Natural killer cell (primary cell): ENCODE measurements around the gene OPRD1. TPM values are rescaled to one million over a fixed set of nuclear protein-coding genes. Genes with fewer than 3 reads are reported as not detected.

ENCODE experiments used
- ATAC-seq, 3 donors: fragments of 150-1000 bp in 2 of 3; fragments of 200-7000 bp in 1 of 3; cut with Tn5 transposase; 1 replicate in 1 of 3; 2 replicates in 2 of 3; pipeline ENCODE4 v1.10.0; 2021; ENCODE audit warnings: mild to moderate bottlenecking in 2 of 3, moderate library complexity in 2 of 3
- DNase-seq, 2 donors: peaks; one replicate each; pipeline versions ENCODE4 v3.0.0 to v3.0.0-alpha.2; 2013 to 2021; ENCODE audit warnings: mixed read lengths in 1 of 2
- H3K27ac ChIP-seq: one replicate; pipeline ENCODE4 v1.5.1; 2013; ENCODE audit warnings: mild to moderate bottlenecking, low read length
- H3K27me3 ChIP-seq: one replicate; pipeline ENCODE4 v1.6.1; 2013; ENCODE audit warnings: low read length; ENCODE audit not compliant: control insufficient read depth, insufficient read depth
- H3K36me3 ChIP-seq: one replicate; pipeline ENCODE4 v1.6.1; 2013; ENCODE audit warnings: low read length; ENCODE audit not compliant: control insufficient read depth, insufficient read depth
- H3K4me1 ChIP-seq: one replicate; pipeline ENCODE4 v1.6.1; 2013; ENCODE audit warnings: low read length; ENCODE audit not compliant: control insufficient read depth, insufficient read depth
- H3K4me3 ChIP-seq: one replicate; pipeline ENCODE4 v1.5.1; 2013; ENCODE audit warnings: low read length
- H3K9me3 ChIP-seq: one replicate; pipeline ENCODE4 v1.6.1; 2013; ENCODE audit warnings: low read length; ENCODE audit not compliant: control insufficient read depth, insufficient read depth
- H3K27ac Mint-ChIP-seq, 2 donors: one replicate each; pipeline ENCODE4 v1.8.0; 2022; ENCODE audit warnings: mild to moderate bottlenecking in 2 of 2, mixed read lengths in 2 of 2, moderate library complexity in 1 of 2
- H3K27me3 Mint-ChIP-seq, 2 donors: one replicate each; pipeline ENCODE4 v1.8.0; 2022; ENCODE audit warnings: low read depth in 2 of 2, mixed read lengths in 2 of 2
- H3K36me3 Mint-ChIP-seq: one replicate; pipeline ENCODE4 v1.8.0; 2022; ENCODE audit warnings: mixed read lengths
- H3K4me1 Mint-ChIP-seq, 2 donors: one replicate each; pipeline ENCODE4 v1.8.0; 2022; ENCODE audit warnings: mixed read lengths in 2 of 2
- H3K4me3 Mint-ChIP-seq: one replicate; pipeline ENCODE4 v1.8.0; 2022; ENCODE audit warnings: mild to moderate bottlenecking, moderate library complexity, mixed read lengths
- H3K9me3 Mint-ChIP-seq, 2 donors: one replicate each; pipeline ENCODE4 v1.8.0; 2022; ENCODE audit warnings: mixed read lengths in 2 of 2
- WGBS: methylation state at CpG from one replicate; pipeline ENCODE4 v1.1.7; 2013; ENCODE audit warnings: missing lambda C conversion rate; ENCODE audit not compliant: insufficient coverage; 5-methylcytosine and 5-hydroxymethylcytosine counted together
- intact Hi-C: fragments of 100-400 bp; cut with micrococcal nuclease; formaldehyde crosslinking; loops from one replicate; pipeline ENCODE4 v1.14.2; 2022
- total RNA-seq, 4 donors: library from RNA; stranded (reverse); fragments of 120-200 nt in 1 of 4; gene quantifications; one replicate each; pipeline versions ENCODE4 v1.2.3 to v1.2.4, GENCODE V29; 2013 to 2022
- TF ChIP-seq, protein P1 (sequence below): fragments of 200-600 bp; IDR thresholded peaks from one replicate; pipeline ENCODE4 v1.8.0; 2022; ENCODE audit warnings: antibody characterized with exemption

OPRD1 gene
- total RNA-seq, 3 donors from 2014 or later (not counting 1 experiment from before 2014, with no cell fraction given): not detected

DNA sequence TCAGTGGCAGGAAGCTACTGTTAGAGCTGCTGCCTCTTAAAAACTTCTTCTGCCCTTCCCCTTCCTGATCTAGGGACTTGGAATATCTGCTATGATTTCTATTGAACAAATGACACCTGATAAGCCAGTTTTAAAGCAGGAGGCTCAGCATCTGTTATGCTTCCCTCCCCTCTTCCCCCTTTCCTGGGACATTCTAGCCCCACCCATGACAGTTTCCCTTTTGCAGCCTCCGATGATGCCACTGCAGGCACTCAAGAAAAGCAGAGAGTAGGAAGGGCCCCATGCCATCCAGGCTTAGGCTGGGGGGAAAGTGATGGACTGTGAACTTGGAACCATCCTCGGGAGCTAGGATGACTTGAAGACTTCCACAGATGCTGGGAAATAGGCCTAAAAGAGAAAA, 87.3 kb downstream of the OPRD1 start:
- no peak overlapping the region for H3K4me3 ChIP-seq
- no peak for DNase-seq
- ATAC-seq: no peak

GRCh38 chr1:28900562-28900961, 88.6 kb downstream of the OPRD1 start:
- WGBS: 100% methylated on average over 3 of the region's 3 CpGs
- Mint-ChIP-seq H3K4me1 (peaks cover 18 to 38% of the 10 kb centered on the region in 2 donors), H3K4me3 (no peak overlapping the region), H3K27me3 (no peaks in the 10 kb centered on the region), H3K36me3 (no peaks in the 10 kb centered on the region), H3K9me3 (no peaks in the 10 kb centered on the region), H3K27ac (no peak overlapping the region)
- H3K4me1 ChIP-seq: peaks cover 10% of the 10 kb centered on the region
- ATAC-seq: no peak
- no peak for DNase-seq
- no peak overlapping the region for H3K27ac ChIP-seq
- H3K36me3 ChIP-seq: peaks cover 4% of the 10 kb centered on the region
- no peaks in the 10 kb centered on the region for H3K27me3 ChIP-seq
- no peak overlapping the region for H3K4me3 ChIP-seq
- intact Hi-C loops: no loop called here
- H3K9me3 ChIP-seq: no peaks in the 10 kb centered on the region
- TF ChIP-seq, protein P1, sequence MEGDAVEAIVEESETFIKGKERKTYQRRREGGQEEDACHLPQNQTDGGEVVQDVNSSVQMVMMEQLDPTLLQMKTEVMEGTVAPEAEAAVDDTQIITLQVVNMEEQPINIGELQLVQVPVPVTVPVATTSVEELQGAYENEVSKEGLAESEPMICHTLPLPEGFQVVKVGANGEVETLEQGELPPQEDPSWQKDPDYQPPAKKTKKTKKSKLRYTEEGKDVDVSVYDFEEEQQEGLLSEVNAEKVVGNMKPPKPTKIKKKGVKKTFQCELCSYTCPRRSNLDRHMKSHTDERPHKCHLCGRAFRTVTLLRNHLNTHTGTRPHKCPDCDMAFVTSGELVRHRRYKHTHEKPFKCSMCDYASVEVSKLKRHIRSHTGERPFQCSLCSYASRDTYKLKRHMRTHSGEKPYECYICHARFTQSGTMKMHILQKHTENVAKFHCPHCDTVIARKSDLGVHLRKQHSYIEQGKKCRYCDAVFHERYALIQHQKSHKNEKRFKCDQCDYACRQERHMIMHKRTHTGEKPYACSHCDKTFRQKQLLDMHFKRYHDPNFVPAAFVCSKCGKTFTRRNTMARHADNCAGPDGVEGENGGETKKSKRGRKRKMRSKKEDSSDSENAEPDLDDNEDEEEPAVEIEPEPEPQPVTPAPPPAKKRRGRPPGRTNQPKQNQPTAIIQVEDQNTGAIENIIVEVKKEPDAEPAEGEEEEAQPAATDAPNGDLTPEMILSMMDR: no peak

More for the DNA sequence above, 87.3 kb downstream of the OPRD1 start:
- no peak overlapping the region for H3K27ac ChIP-seq
- Mint-ChIP-seq H3K4me3 (no peak overlapping the region), H3K9me3 (no peaks in the 10 kb centered on the region), H3K27ac (peak overlapping the region in 1 of 2 donors; percentile 72), H3K4me1 (peaks cover 18 to 38% of the 10 kb centered on the region in 2 donors), H3K36me3 (no peaks in the 10 kb centered on the region), H3K27me3 (no peaks in the 10 kb centered on the region)
- intact Hi-C loops: no loop called here
- H3K27me3 ChIP-seq: no peaks in the 10 kb centered on the region
- peaks cover 10% of the 10 kb centered on the region for H3K4me1 ChIP-seq
- peaks cover 4% of the 10 kb centered on the region for H3K36me3 ChIP-seq
- TF ChIP-seq, protein P1: no peak
- 64% methylated on average over 2 of the region's 2 CpGs for WGBS
- H3K9me3 ChIP-seq: no peaks in the 10 kb centered on the region

DNA sequence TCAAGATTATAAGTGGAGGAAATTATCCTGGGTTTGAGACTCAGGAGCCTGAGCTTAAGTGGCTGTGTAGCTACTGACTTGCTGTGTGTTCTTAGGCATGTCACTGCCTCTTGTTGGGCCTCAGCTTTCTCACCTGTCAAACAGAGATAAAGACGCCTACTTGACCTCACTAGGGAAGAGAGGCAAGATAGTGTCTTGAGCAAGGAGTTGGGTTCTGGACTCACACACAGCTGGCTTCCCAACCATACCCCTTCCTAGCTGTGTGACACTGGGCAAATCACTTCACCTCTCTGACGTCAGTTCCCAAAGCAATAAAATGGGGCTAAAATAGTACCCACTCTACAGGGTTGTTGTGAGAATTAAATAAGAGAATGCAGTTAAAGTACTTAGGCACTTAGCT, 90.8 kb downstream of the OPRD1 start:
- TF ChIP-seq, protein P1: no peak
- peaks cover 9% of the 10 kb centered on the region for H3K4me1 ChIP-seq
- ATAC-seq (no peak), DNase-seq (no peak)
- Mint-ChIP-seq H3K4me3 (no peak overlapping the region), H3K27ac (no peak overlapping the region), H3K4me1 (peaks cover 7 to 23% of the 10 kb centered on the region in 2 donors), H3K9me3 (no peaks in the 10 kb centered on the region), H3K27me3 (no peaks in the 10 kb centered on the region), H3K36me3 (no peaks in the 10 kb centered on the region)
- intact Hi-C loops: no loop called here
- no peaks in the 10 kb centered on the region for H3K9me3 ChIP-seq
- no peaks in the 10 kb centered on the region for H3K27me3 ChIP-seq
- WGBS: 92% methylated on average over 1 of the region's 2 CpGs
- H3K4me3 ChIP-seq: no peak overlapping the region
- H3K36me3 ChIP-seq: no peaks in the 10 kb centered on the region
- no peak overlapping the region for H3K27ac ChIP-seq

- Mint-ChIP-seq H3K27me3 (no peaks in the 10 kb centered on the region), H3K4me1 (no peaks in the 10 kb centered on the region), H3K9me3 (no peaks in the 10 kb centered on the region), H3K36me3 (no peaks in the 10 kb centered on the region), H3K27ac (no peak overlapping the region), H3K4me3 (no peak overlapping the region)
- DNase-seq: no peak
- no peak overlapping the region for H3K27ac ChIP-seq
- TF ChIP-seq, protein P1: no peak
- ATAC-seq: no peak
- H3K4me1 ChIP-seq: no peaks in the 10 kb centered on the region
- intact Hi-C loops: no loop called here
- 99% methylated on average over 8 of the region's 8 CpGs for WGBS
- no peaks in the 10 kb centered on the region for H3K9me3 ChIP-seq
- no peak overlapping the region for H3K4me3 ChIP-seq
- no peaks in the 10 kb centered on the region for H3K27me3 ChIP-seq
- no peaks in the 10 kb centered on the region for H3K36me3 ChIP-seq
Measured at GRCh38 chr1:28905921-28906666, 94.1 kb downstream of the OPRD1 start.
